LNCAP (cell line): Measurements from ENCODE around the gene MYO7A.

ENCODE experiments used
- TF ChIP-seq, protein P1 (sequence below): fragments of 450-650 bp; IDR thresholded peaks from 2 replicates; pipeline ENCODE4 v1.5.1; 2017; ENCODE audit warnings: mild to moderate bottlenecking

MYO7A gene

GRCh38 chr11:77159219-77159936, 31.3 kb downstream of the MYO7A start:
- TF ChIP-seq, protein P1, sequence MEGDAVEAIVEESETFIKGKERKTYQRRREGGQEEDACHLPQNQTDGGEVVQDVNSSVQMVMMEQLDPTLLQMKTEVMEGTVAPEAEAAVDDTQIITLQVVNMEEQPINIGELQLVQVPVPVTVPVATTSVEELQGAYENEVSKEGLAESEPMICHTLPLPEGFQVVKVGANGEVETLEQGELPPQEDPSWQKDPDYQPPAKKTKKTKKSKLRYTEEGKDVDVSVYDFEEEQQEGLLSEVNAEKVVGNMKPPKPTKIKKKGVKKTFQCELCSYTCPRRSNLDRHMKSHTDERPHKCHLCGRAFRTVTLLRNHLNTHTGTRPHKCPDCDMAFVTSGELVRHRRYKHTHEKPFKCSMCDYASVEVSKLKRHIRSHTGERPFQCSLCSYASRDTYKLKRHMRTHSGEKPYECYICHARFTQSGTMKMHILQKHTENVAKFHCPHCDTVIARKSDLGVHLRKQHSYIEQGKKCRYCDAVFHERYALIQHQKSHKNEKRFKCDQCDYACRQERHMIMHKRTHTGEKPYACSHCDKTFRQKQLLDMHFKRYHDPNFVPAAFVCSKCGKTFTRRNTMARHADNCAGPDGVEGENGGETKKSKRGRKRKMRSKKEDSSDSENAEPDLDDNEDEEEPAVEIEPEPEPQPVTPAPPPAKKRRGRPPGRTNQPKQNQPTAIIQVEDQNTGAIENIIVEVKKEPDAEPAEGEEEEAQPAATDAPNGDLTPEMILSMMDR: no peak

- TF ChIP-seq, protein P1: no peak
These were observed 32.0 kb downstream of the MYO7A start for GRCh38 chr11:77159937-77160495.

DNA sequence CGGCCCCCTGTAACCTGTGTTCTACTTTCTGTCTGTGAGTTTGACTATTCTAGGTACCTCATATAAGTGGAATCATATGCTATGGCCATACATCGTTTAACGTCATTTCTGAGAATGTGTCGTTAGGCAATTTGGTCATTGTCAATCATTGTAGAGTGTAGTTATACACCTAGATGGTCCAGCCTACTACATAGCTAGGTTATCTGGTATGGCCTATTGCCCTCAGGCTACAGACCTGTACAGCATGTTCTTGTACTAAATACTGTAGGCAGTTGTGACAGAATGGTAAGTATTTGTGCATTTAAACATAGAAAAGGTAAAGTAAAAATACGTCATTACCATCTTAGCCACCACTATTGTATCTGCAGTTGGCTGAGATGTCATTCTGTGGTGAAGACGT, 35.2 kb downstream of the MYO7A start:
- TF ChIP-seq, protein P1: no peak

DNA sequence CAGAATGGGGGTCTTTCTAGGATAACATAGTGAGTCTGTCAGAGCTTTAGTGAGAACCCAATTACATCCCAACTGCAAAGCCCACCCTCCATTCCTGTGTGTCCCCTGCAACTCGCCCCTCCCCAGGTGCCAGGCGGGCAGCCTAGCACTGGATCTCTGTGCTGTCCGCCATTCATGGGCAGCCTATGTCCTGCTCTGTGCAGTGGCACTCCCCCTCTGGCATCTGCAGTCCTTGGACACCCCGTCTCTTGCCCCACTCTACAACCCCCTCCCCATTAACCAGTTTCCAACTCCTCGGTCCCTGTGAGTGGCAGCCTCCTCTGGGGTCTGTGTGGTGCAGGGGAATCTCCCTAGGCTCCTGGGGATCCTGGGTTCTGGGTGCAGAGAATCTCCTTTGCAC, 37.0 kb downstream of the MYO7A start:
- TF ChIP-seq, protein P1: no peak

GRCh38 chr11:77166021-77166420, 38.0 kb downstream of the MYO7A start:
- TF ChIP-seq, protein P1: no peak

GRCh38 chr11:77167111-77167626, 39.1 kb downstream of the MYO7A start:
- TF ChIP-seq, protein P1: no peak

DNA sequence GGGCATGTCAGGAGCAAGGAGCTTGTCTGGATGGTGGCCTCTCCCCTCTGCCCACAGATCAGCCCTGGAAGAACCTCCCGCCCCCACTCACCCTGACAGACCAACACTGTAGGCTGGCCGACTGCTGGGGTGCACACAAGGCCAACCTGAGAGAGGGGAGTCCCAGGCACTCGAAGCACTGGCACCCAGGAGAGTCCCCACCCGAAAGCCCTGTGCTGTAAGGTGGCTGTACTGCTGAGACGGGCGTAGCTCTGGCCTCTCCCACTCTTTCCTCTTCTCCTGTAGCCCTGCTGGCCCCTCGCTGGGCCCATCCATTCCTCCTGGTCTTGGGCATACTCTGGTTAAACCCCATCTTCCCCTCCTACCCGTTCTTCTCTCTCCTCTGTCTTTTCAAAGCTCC, 39.7 kb downstream of the MYO7A start:
- TF ChIP-seq, protein P1: no peak
